IMR-90 (cell line): ENCODE data around the gene DNM2.

Experiments used
- CTCF ChIP-seq: conservative IDR thresholded peaks from 2 replicates; pipeline ENCODE4 v1.5.1; 2012; ENCODE audit warnings: mild to moderate bottlenecking, low read depth, low read length, improper control_type of control experiment
- ELK1 ChIP-seq: fragments of 150-350 bp; IDR thresholded peaks from 2 replicates; pipeline ENCODE4 v1.6.1; 2016; ENCODE audit warnings: low read depth, mild to moderate bottlenecking, low read length, moderate library complexity, borderline replicate concordance
- FOS ChIP-seq: fragments of 150-350 bp; IDR thresholded peaks from 2 replicates; pipeline ENCODE4 v1.6.1; 2016; ENCODE audit warnings: low read depth, low read length
- MAZ ChIP-seq: IDR thresholded peaks from 2 replicates; pipeline ENCODE4 v1.6.1; 2012; ENCODE audit warnings: low read depth, mild to moderate bottlenecking, low read length, improper control_type of control experiment, moderate library complexity, borderline replicate concordance
- POLR2A ChIP-seq: IDR thresholded peaks from 2 replicates; pipeline ENCODE4 v1.6.1; 2012; ENCODE audit warnings: mild to moderate bottlenecking, low read depth, low read length
- RAD21 ChIP-seq: IDR thresholded peaks from 2 replicates; pipeline ENCODE4 v1.6.1; 2012; ENCODE audit warnings: low read length, improper control_type of control experiment
- RCOR1 ChIP-seq: IDR thresholded peaks from 2 replicates; pipeline ENCODE4 v1.6.1; 2012; ENCODE audit warnings: mild to moderate bottlenecking, low read length, improper control_type of control experiment; ENCODE audit not compliant: insufficient replicate concordance
- RFX5 ChIP-seq: IDR thresholded peaks from 2 replicates; pipeline ENCODE4 v1.8.0; 2012; ENCODE audit warnings: low read depth, mild to moderate bottlenecking, low read length, moderate library complexity

GRCh38 chr19:10816691-10817090 lies 98.8 kb downstream of the DNM2 start:
- TF ChIP-seq CTCF (no peak), RAD21 (no peak), RFX5 (no peak), MAZ (no peak), FOS (no peak), POLR2A (no peak), ELK1 (no peak), RCOR1 (no peak)
